WTC11 (cell line): Measurements from ENCODE around the gene LANCL2. TPM values are rescaled to one million over a fixed set of nuclear protein-coding genes. Genes with fewer than 3 reads are reported as not detected.
"Not testable (repeated sequence)": the region's sequence is repeated elsewhere in the genome, so short reads cannot be mapped to it uniquely, and the experiment has no call there.

Source experiments
- ATAC-seq: fragments of 200-7000 bp; cut with Tn5 transposase; 2 replicates; pipeline ENCODE4 v1.10.0; 2021; ENCODE audit warnings: mild to moderate bottlenecking, moderate library complexity
- CTCF ChIA-PET: fragments of 300-600 bp; sonication (Branson Sonifier 250); formaldehyde crosslinking; loops from one replicate; lab custom pipeline; 2021; ENCODE audit warnings: antibody characterized with exemption; lab: Charles Lee
- POLR2A ChIA-PET: fragments of 350-600 bp; sonication (Branson Sonifier 250); formaldehyde crosslinking; loops from one replicate; lab custom pipeline; 2021; ENCODE audit warnings: antibody characterized with exemption; lab: Charles Lee
- DNase-seq: peaks from one replicate; pipeline ENCODE4 v3.0.0; 2021; ENCODE audit warnings: low spot score
- H3K27ac Mint-ChIP-seq: 2 replicates; pipeline ENCODE4 v1.8.0; 2021; ENCODE audit warnings: mixed read lengths
- H3K27me3 Mint-ChIP-seq: 2 replicates; pipeline ENCODE4 v1.8.0; 2021; ENCODE audit warnings: low read depth, mild to moderate bottlenecking, moderate library complexity, mixed read lengths
- H3K36me3 Mint-ChIP-seq: 2 replicates; pipeline ENCODE4 v1.8.0; 2021; ENCODE audit warnings: mixed read lengths
- H3K4me1 Mint-ChIP-seq: 2 replicates; pipeline ENCODE4 v1.8.0; 2022; ENCODE audit warnings: mixed read lengths
- H3K4me3 Mint-ChIP-seq: 2 replicates; pipeline ENCODE4 v1.8.0; 2021; ENCODE audit warnings: mild to moderate bottlenecking, moderate library complexity, mixed read lengths
- H3K9me3 Mint-ChIP-seq: 2 replicates; pipeline ENCODE4 v1.8.0; 2021; ENCODE audit warnings: mixed read lengths
- CTCF ChIP-seq: fragments of 200-600 bp; IDR thresholded peaks from 2 replicates; pipeline ENCODE4 v1.8.0; 2022; ENCODE audit warnings: antibody characterized with exemption
- ESRRA ChIP-seq: sonication (generic); formaldehyde crosslinking; IDR thresholded peaks from 2 replicates; pipeline ENCODE4 v1.8.1; 2022; ENCODE audit warnings: mild to moderate bottlenecking, missing genetic modification reagents, borderline replicate concordance
- FOXP1 ChIP-seq: sonication (generic); formaldehyde crosslinking; IDR thresholded peaks from 2 replicates; pipeline ENCODE4 v1.8.0; 2022; ENCODE audit warnings: missing genetic modification reagents, mild to moderate bottlenecking, moderate library complexity, borderline replicate concordance
- GABPB1 ChIP-seq: sonication (generic); formaldehyde crosslinking; IDR thresholded peaks from 2 replicates; pipeline ENCODE4 v1.8.1; 2023; ENCODE audit warnings: mild to moderate bottlenecking, missing genetic modification reagents
- GTF2I ChIP-seq: fragments of 250-450 bp; sonication (Bioruptor Pico); conservative IDR thresholded peaks from 2 replicates; pipeline ENCODE4 v1.4.0; 2021; ENCODE audit warnings: mild to moderate bottlenecking
- HMGA2 ChIP-seq: fragments of 250-450 bp; sonication (Bioruptor Pico); IDR thresholded peaks from 2 replicates; pipeline ENCODE4 v1.4.0; 2021; ENCODE audit warnings: mild to moderate bottlenecking, moderate library complexity
- JAZF1 ChIP-seq: fragments of 250-450 bp; sonication (Bioruptor Pico); IDR thresholded peaks from 2 replicates; pipeline ENCODE4 v1.9.0; 2021; ENCODE audit warnings: moderate library complexity, mild to moderate bottlenecking, inconsistent platforms
- MAX ChIP-seq: sonication (generic); formaldehyde crosslinking; IDR thresholded peaks from 2 replicates; pipeline ENCODE4 v1.8.0; 2022; ENCODE audit warnings: mild to moderate bottlenecking, missing genetic modification reagents
- NFYB ChIP-seq: sonication (generic); formaldehyde crosslinking; conservative IDR thresholded peaks from 2 replicates; pipeline ENCODE4 v1.8.0; 2022; ENCODE audit warnings: low read depth, missing genetic modification reagents
- ZNF138 ChIP-seq: sonication (generic); formaldehyde crosslinking; conservative IDR thresholded peaks from 2 replicates; pipeline ENCODE4 v1.8.1; 2022; ENCODE audit warnings: mild to moderate bottlenecking, moderate library complexity, missing genetic modification reagents
- ZNF396 ChIP-seq: fragments of 250-450 bp; sonication (Bioruptor Pico); IDR thresholded peaks from 2 replicates; pipeline ENCODE4 v1.8.0; 2021; ENCODE audit warnings: mild to moderate bottlenecking, moderate library complexity, borderline replicate concordance
- ZNF423 ChIP-seq: fragments of 250-450 bp; sonication (Bioruptor Pico); IDR thresholded peaks from 2 replicates; pipeline ENCODE4 v2.1.2; 2022; ENCODE audit warnings: mild to moderate bottlenecking, moderate library complexity
- total RNA-seq: library from RNA; stranded (reverse); gene quantifications from 3 replicates; pipeline ENCODE4 v1.2.3, GENCODE V29; 2021
- TF ChIP-seq, protein P1 (sequence below): sonication (generic); formaldehyde crosslinking; IDR thresholded peaks from 2 replicates; pipeline ENCODE4 v1.8.0; 2023; ENCODE audit warnings: missing genetic modification reagents, mild to moderate bottlenecking, borderline replicate concordance
- TF ChIP-seq, protein P2 (sequence below): sonication (generic); formaldehyde crosslinking; IDR thresholded peaks from 2 replicates; pipeline ENCODE4 v1.8.1; 2023; ENCODE audit warnings: mild to moderate bottlenecking, missing genetic modification reagents
- TF ChIP-seq, protein P3 (sequence below): sonication (generic); formaldehyde crosslinking; IDR thresholded peaks from 2 replicates; pipeline ENCODE4 v1.8.0; 2022; ENCODE audit warnings: mild to moderate bottlenecking, missing genetic modification reagents

Gene LANCL2
- total RNA-seq, 1 experiment from 2014 or later = 13.2 TPM

DNA sequence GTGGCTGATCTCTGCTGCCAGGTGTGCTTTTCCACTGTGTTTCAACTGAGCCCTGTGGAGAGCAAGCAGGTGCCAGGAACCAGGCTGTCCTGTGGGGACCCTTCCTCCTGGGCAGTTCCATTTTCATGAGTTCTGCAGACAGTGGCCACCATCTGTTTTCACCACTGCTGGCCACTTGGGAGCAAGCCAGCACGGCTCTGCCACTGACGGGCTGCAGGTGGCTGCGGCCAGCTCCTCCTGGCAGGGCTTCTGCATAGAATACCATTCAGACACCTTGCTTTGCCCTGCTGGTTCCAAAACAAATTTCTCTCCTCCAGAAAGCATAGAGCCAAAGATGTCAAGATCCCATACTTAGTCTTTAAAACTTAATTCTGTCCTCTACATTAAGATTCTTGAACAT, 48.3 kb downstream of the LANCL2 start:
- ChIA-PET CTCF (interaction anchor here (0.8 to 1.3 kb wide), 3 partner anchors 20 to 134 kb away, joined by 3 to 5 read pairs (median 4); no protein-coding TSS in a partner anchor), POLR2A (no interaction called here)
- TF ChIP-seq GABPB1 (CRISPR knock-in tag) (no peak), ZNF423 (CRISPR knock-in tag) (no peak), GTF2I (CRISPR knock-in tag) (no peak), NFYB (CRISPR knock-in tag) (no peak), ZNF396 (CRISPR knock-in tag) (no peak), ZNF138 (no peak), FOXP1 (no peak), HMGA2 (CRISPR knock-in tag) (no peak), MAX (no peak)
- TF ChIP-seq, protein P1, sequence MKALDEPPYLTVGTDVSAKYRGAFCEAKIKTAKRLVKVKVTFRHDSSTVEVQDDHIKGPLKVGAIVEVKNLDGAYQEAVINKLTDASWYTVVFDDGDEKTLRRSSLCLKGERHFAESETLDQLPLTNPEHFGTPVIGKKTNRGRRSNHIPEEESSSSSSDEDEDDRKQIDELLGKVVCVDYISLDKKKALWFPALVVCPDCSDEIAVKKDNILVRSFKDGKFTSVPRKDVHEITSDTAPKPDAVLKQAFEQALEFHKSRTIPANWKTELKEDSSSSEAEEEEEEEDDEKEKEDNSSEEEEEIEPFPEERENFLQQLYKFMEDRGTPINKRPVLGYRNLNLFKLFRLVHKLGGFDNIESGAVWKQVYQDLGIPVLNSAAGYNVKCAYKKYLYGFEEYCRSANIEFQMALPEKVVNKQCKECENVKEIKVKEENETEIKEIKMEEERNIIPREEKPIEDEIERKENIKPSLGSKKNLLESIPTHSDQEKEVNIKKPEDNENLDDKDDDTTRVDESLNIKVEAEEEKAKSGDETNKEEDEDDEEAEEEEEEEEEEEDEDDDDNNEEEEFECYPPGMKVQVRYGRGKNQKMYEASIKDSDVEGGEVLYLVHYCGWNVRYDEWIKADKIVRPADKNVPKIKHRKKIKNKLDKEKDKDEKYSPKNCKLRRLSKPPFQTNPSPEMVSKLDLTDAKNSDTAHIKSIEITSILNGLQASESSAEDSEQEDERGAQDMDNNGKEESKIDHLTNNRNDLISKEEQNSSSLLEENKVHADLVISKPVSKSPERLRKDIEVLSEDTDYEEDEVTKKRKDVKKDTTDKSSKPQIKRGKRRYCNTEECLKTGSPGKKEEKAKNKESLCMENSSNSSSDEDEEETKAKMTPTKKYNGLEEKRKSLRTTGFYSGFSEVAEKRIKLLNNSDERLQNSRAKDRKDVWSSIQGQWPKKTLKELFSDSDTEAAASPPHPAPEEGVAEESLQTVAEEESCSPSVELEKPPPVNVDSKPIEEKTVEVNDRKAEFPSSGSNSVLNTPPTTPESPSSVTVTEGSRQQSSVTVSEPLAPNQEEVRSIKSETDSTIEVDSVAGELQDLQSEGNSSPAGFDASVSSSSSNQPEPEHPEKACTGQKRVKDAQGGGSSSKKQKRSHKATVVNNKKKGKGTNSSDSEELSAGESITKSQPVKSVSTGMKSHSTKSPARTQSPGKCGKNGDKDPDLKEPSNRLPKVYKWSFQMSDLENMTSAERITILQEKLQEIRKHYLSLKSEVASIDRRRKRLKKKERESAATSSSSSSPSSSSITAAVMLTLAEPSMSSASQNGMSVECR = no peak
- TF ChIP-seq, protein P2, sequence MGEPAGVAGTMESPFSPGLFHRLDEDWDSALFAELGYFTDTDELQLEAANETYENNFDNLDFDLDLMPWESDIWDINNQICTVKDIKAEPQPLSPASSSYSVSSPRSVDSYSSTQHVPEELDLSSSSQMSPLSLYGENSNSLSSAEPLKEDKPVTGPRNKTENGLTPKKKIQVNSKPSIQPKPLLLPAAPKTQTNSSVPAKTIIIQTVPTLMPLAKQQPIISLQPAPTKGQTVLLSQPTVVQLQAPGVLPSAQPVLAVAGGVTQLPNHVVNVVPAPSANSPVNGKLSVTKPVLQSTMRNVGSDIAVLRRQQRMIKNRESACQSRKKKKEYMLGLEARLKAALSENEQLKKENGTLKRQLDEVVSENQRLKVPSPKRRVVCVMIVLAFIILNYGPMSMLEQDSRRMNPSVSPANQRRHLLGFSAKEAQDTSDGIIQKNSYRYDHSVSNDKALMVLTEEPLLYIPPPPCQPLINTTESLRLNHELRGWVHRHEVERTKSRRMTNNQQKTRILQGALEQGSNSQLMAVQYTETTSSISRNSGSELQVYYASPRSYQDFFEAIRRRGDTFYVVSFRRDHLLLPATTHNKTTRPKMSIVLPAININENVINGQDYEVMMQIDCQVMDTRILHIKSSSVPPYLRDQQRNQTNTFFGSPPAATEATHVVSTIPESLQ = no peak
- TF ChIP-seq, protein P3, sequence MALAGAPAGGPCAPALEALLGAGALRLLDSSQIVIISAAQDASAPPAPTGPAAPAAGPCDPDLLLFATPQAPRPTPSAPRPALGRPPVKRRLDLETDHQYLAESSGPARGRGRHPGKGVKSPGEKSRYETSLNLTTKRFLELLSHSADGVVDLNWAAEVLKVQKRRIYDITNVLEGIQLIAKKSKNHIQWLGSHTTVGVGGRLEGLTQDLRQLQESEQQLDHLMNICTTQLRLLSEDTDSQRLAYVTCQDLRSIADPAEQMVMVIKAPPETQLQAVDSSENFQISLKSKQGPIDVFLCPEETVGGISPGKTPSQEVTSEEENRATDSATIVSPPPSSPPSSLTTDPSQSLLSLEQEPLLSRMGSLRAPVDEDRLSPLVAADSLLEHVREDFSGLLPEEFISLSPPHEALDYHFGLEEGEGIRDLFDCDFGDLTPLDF (CRISPR knock-in tag) = no peak
- no peaks in the 10 kb centered on the region for H3K4me1 Mint-ChIP-seq
- no peaks in the 10 kb centered on the region; the same call in 1 of the 2 replicates for H3K36me3 Mint-ChIP-seq
- no peaks in the 10 kb centered on the region for H3K9me3 Mint-ChIP-seq
- H3K27me3 Mint-ChIP-seq = no peaks in the 10 kb centered on the region
- ATAC-seq (no peak), DNase-seq (no peak)
- H3K4me3 Mint-ChIP-seq = no peak overlapping the region
- H3K27ac Mint-ChIP-seq = no peak overlapping the region

- CTCF ChIA-PET = interaction anchor here (0.6 to 2.6 kb wide), 26 partner anchors 9 to 307 kb away, joined by 3 to 20 read pairs (median 4); no protein-coding TSS in a partner anchor
- peak; percentile 78 for ATAC-seq
Observed at GRCh38 chr7:55415173-55415778, 50.1 kb downstream of the LANCL2 start.

GRCh38 chr7:55417456-55417855, 52.3 kb downstream of the LANCL2 start:
- H3K4me1 Mint-ChIP-seq, H3K9me3 Mint-ChIP-seq, H3K27ac Mint-ChIP-seq, DNase-seq, H3K36me3 Mint-ChIP-seq, POLR2A ChIA-PET, H3K27me3 Mint-ChIP-seq, ATAC-seq, H3K4me3 Mint-ChIP-seq: not testable (repeated sequence)
- CTCF ChIA-PET = interaction anchor here (0.7 to 1.3 kb wide), 2 partner anchors 162 to 180 kb away, joined by 3 read pairs; no protein-coding TSS in a partner anchor

More at GRCh38 chr7:55415173-55415778, 50.1 kb downstream of the LANCL2 start:
- POLR2A ChIA-PET = no interaction called here
- TF ChIP-seq CTCF (peak; percentile 79), ESRRA (CRISPR knock-in tag) (no peak), JAZF1 (CRISPR knock-in tag) (no peak)
- H3K9me3 Mint-ChIP-seq = no peaks in the 10 kb centered on the region
- no peak overlapping the region for H3K4me3 Mint-ChIP-seq
- no peaks in the 10 kb centered on the region for H3K27me3 Mint-ChIP-seq
- peak; percentile 82 for DNase-seq
- no peaks in the 10 kb centered on the region; the same call in 1 of the 2 replicates for H3K36me3 Mint-ChIP-seq
- H3K4me1 Mint-ChIP-seq = peaks cover 2% of the 10 kb centered on the region; the same call in 1 of the 2 replicates
- no peak overlapping the region for H3K27ac Mint-ChIP-seq
